ENCODE data around the gene APOL2.
A peak's percentile ranks its signal among the peaks of the same experiment; 100 is the strongest.
"Not testable (repeated sequence)": the region's sequence is repeated elsewhere in the genome, so short reads cannot be mapped to it uniquely, and the experiment has no call there.

The APOL2 gene

GRCh38 chr22:36201630-36202319, 37.6 kb downstream of the APOL2 start, which contains the start of gene APOL4:
TSS of gene APOL4 (minus strand) at chr22:36201809. CDS start at chr22:36201734, 75 bp downstream.
- Mint-ChIP-seq H3K36me3 (no peaks in the 10 kb centered on the region), H3K4me3 (no peak within 1 kb of the TSS), H3K4me1 (peaks cover 36% of the 10 kb centered on the region), H3K27ac (no peak within 1 kb of the TSS), H3K27me3 (peaks cover 43% of the 10 kb centered on the region), H3K9me3 (no peaks in the 10 kb centered on the region)
- CTCF ChIA-PET: interaction anchor here (0.7 to 1.9 kb wide), 4 partner anchors 10 to 76 kb away, joined by 3 to 6 read pairs (median 5); partner anchors contain the start of gene APOL2
- no peak for DNase-seq

- H3K27ac Mint-ChIP-seq, DNase-seq, H3K36me3 Mint-ChIP-seq, CTCF ChIA-PET, H3K4me3 Mint-ChIP-seq, H3K9me3 Mint-ChIP-seq: not testable (repeated sequence)
- peaks cover 43% of the 10 kb centered on the region for H3K27me3 Mint-ChIP-seq
- H3K4me1 Mint-ChIP-seq: peaks cover 44% of the 10 kb centered on the region
Measured at GRCh38 chr22:36201025-36201424, 38.3 kb downstream of the APOL2 start.

- Mint-ChIP-seq H3K36me3 (no peaks in the 10 kb centered on the region), H3K4me3 (no peak overlapping the region), H3K27ac (no peak overlapping the region), H3K4me1 (peaks cover 48% of the 10 kb centered on the region), H3K9me3 (no peaks in the 10 kb centered on the region), H3K27me3 (peaks cover 34% of the 10 kb centered on the region)
- DNase-seq: no peak
- CTCF ChIA-PET: no interaction called here
Measured at GRCh38 chr22:36199001-36199551, 40.3 kb downstream of the APOL2 start.

GRCh38 chr22:36198536-36198935, 40.8 kb downstream of the APOL2 start:
- no peak for DNase-seq
- CTCF ChIA-PET: interaction anchor here (0.6 to 2.0 kb wide), 3 partner anchors 39 to 267 kb away, joined by 3 to 5 read pairs (median 4); no protein-coding TSS in a partner anchor
- no peak overlapping the region for H3K27ac Mint-ChIP-seq
- peaks cover 34% of the 10 kb centered on the region for H3K27me3 Mint-ChIP-seq
- H3K9me3 Mint-ChIP-seq: no peaks in the 10 kb centered on the region
- no peaks in the 10 kb centered on the region for H3K36me3 Mint-ChIP-seq
- H3K4me3 Mint-ChIP-seq: no peak overlapping the region
- H3K4me1 Mint-ChIP-seq: peaks cover 48% of the 10 kb centered on the region

- peak; percentile 35 for DNase-seq
- peaks cover 35% of the 10 kb centered on the region for H3K27me3 Mint-ChIP-seq
- peaks cover 45% of the 10 kb centered on the region for H3K4me1 Mint-ChIP-seq
- no peak overlapping the region for H3K4me3 Mint-ChIP-seq
- no peaks in the 10 kb centered on the region for H3K9me3 Mint-ChIP-seq
- CTCF ChIA-PET: interaction anchor here (0.6 to 2.0 kb wide), 5 partner anchors 16 to 266 kb away, joined by 3 to 5 read pairs (median 4); no protein-coding TSS in a partner anchor
- H3K36me3 Mint-ChIP-seq: no peaks in the 10 kb centered on the region
- H3K27ac Mint-ChIP-seq: no peak overlapping the region
Measured at GRCh38 chr22:36197514-36198146, 41.7 kb downstream of the APOL2 start.

GRCh38 chr22:36197065-36197440, 42.3 kb downstream of the APOL2 start:
- Mint-ChIP-seq H3K27me3 (peaks cover 36% of the 10 kb centered on the region), H3K4me3 (no peak overlapping the region), H3K36me3 (no peaks in the 10 kb centered on the region), H3K27ac (no peak overlapping the region), H3K9me3 (no peaks in the 10 kb centered on the region), H3K4me1 (peaks cover 42% of the 10 kb centered on the region)
- no peak for DNase-seq
- CTCF ChIA-PET: interaction anchor here (1.1 to 2.7 kb wide), 5 partner anchors 16 to 80 kb away, joined by 3 to 18 read pairs (median 4); no protein-coding TSS in a partner anchor

- H3K4me3 Mint-ChIP-seq: no peak overlapping the region
Measured at GRCh38 chr22:36196254-36197064, 42.9 kb downstream of the APOL2 start.

GRCh38 chr22:36194971-36195370, 44.4 kb downstream of the APOL2 start:
- Mint-ChIP-seq H3K4me3 (no peak overlapping the region), H3K27me3 (peaks cover 41% of the 10 kb centered on the region), H3K9me3 (no peaks in the 10 kb centered on the region), H3K27ac (no peak overlapping the region), H3K36me3 (no peaks in the 10 kb centered on the region), H3K4me1 (peaks cover 31% of the 10 kb centered on the region)
- CTCF ChIA-PET: interaction anchor here (0.7 to 2.7 kb wide), 16 partner anchors 14 to 312 kb away, joined by 3 to 18 read pairs (median 4); partner anchors contain the start of gene APOL2
- peak; percentile 66 for DNase-seq

More at GRCh38 chr22:36196254-36197064, 42.9 kb downstream of the APOL2 start:
- Mint-ChIP-seq H3K27ac (no peak overlapping the region), H3K27me3 (peaks cover 34% of the 10 kb centered on the region), H3K36me3 (no peaks in the 10 kb centered on the region), H3K4me1 (peaks cover 37% of the 10 kb centered on the region), H3K9me3 (no peaks in the 10 kb centered on the region)
- CTCF ChIA-PET: interaction anchor here (0.8 to 2.7 kb wide), 4 partner anchors 15 to 132 kb away, joined by 3 to 18 read pairs (median 4); no protein-coding TSS in a partner anchor
- no peak for DNase-seq

GRCh38 chr22:36194385-36194784, 44.9 kb downstream of the APOL2 start:
- CTCF ChIA-PET: interaction anchor here (0.7 to 2.7 kb wide), 17 partner anchors 14 to 313 kb away, joined by 3 to 18 read pairs (median 3); partner anchors contain the start of gene APOL2
- Mint-ChIP-seq H3K36me3 (no peaks in the 10 kb centered on the region), H3K4me1 (peaks cover 31% of the 10 kb centered on the region), H3K27me3 (peaks cover 47% of the 10 kb centered on the region), H3K4me3 (no peak overlapping the region), H3K27ac (no peak overlapping the region), H3K9me3 (no peaks in the 10 kb centered on the region)
- DNase-seq: no peak

- H3K4me1 Mint-ChIP-seq: peaks cover 30% of the 10 kb centered on the region
Measured at GRCh38 chr22:36193577-36193976, 45.8 kb downstream of the APOL2 start.

GRCh38 chr22:36193171-36193570, 46.2 kb downstream of the APOL2 start:
- Mint-ChIP-seq H3K4me1 (peaks cover 26% of the 10 kb centered on the region), H3K36me3 (no peaks in the 10 kb centered on the region), H3K4me3 (no peak overlapping the region), H3K9me3 (no peaks in the 10 kb centered on the region), H3K27me3 (peaks cover 46% of the 10 kb centered on the region), H3K27ac (peak overlapping the region; percentile 24)
- CTCF ChIA-PET: no interaction called here
- no peak for DNase-seq

More at GRCh38 chr22:36193577-36193976, 45.8 kb downstream of the APOL2 start:
- DNase-seq: no peak
- Mint-ChIP-seq H3K27me3 (peaks cover 45% of the 10 kb centered on the region), H3K36me3 (no peaks in the 10 kb centered on the region), H3K9me3 (no peaks in the 10 kb centered on the region), H3K4me3 (no peak overlapping the region), H3K27ac (no peak overlapping the region)
- CTCF ChIA-PET: interaction anchor here (0.7 to 2.1 kb wide), 2 partner anchors 13 to 85 kb away, joined by 3 to 9 read pairs; no protein-coding TSS in a partner anchor

- CTCF ChIA-PET: interaction anchor here (0.7 kb wide), 1 partner anchor 32 kb away, joined by 3 read pairs; the partner anchor contains the start of gene APOL3
- no peak for DNase-seq
- Mint-ChIP-seq H3K36me3 (no peaks in the 10 kb centered on the region), H3K4me3 (no peak overlapping the region), H3K27me3 (peaks cover 45% of the 10 kb centered on the region), H3K27ac (no peak overlapping the region), H3K4me1 (peaks cover 19% of the 10 kb centered on the region), H3K9me3 (no peaks in the 10 kb centered on the region)
Measured at GRCh38 chr22:36192542-36192941, 46.8 kb downstream of the APOL2 start.

GRCh38 chr22:36191106-36191836, 48.1 kb downstream of the APOL2 start:
- H3K36me3 Mint-ChIP-seq: no peaks in the 10 kb centered on the region
- CTCF ChIA-PET: no interaction called here
- H3K27ac Mint-ChIP-seq: no peak overlapping the region
- peaks cover 40% of the 10 kb centered on the region for H3K27me3 Mint-ChIP-seq
- H3K4me1 Mint-ChIP-seq: peaks cover 7% of the 10 kb centered on the region
- H3K9me3 Mint-ChIP-seq: no peaks in the 10 kb centered on the region
- H3K4me3 Mint-ChIP-seq: no peak overlapping the region
- DNase-seq: no peak

All from activated naive CD4-positive, alpha-beta T cell treated with anti-CD3 and anti-CD28 coated beads, Interleukin-2, amount 10 ng/mL, durations not matched to agents 7 days and 5 days (primary cell).